Adrenal gland (tissue), 12 donors: ENCODE data around the gene GBP1. TPM values are rescaled to one million over a fixed set of nuclear protein-coding genes. Genes with fewer than 3 reads are reported as not detected.

ENCODE experiments used
- DNase-seq, 7 donors: peaks; one replicate each; pipeline ENCODE4 v3.0.0-alpha.2; 2019 to 2020
- H3K27ac ChIP-seq, 5 donors: fragments of 200-600 bp; sonication (generic) in 4 of 5; 1 replicate in 3 of 5; 2 replicates in 2 of 5; pipeline versions ENCODE4 v1.5.1 to v1.8.0; 2016 to 2020; ENCODE audit warnings: mild to moderate bottlenecking in 1 of 5
- H3K27me3 ChIP-seq: fragments of 200-600 bp; 2 replicates; pipeline ENCODE4 v1.8.0; 2021
- H3K36me3 ChIP-seq, 2 donors: fragments of 200-600 bp; replicated peaks in 1 of 2; 1 replicate in 1 of 2; 2 replicates in 1 of 2; pipeline versions ENCODE4 v1.5.1 to v1.8.0; 2018 to 2022
- H3K4me1 ChIP-seq, 2 donors: fragments of 200-600 bp; replicated peaks in 1 of 2; 1 replicate in 1 of 2; 2 replicates in 1 of 2; pipeline versions ENCODE4 v1.5.1 to v1.8.0; 2018 to 2021
- H3K4me3 ChIP-seq, 4 donors: fragments of 200-600 bp; sonication (generic) in 3 of 4; one replicate each; pipeline ENCODE4 v1.5.1; 2016 to 2018
- H3K9me3 ChIP-seq, 3 donors: fragments of 200-600 bp; sonication (generic) in 1 of 3; replicated peaks in 1 of 3; 1 replicate in 2 of 3; 2 replicates in 1 of 3; pipeline versions ENCODE4 v1.5.1 to v1.8.0; 2016 to 2021
- POLR2A ChIP-seq, 2 donors: fragments of 450-650 bp; IDR thresholded peaks; one replicate each; pipeline ENCODE4 v1.6.1; 2017; ENCODE audit warnings: antibody characterized with exemption in 2 of 2, mild to moderate bottlenecking in 2 of 2, moderate library complexity in 1 of 2
- WGBS, 4 donors: extraction: QIAGEN DNeasy Blood & Tissue Kit in 2 of 4; methylation state at CpG; one replicate each; pipeline versions ENCODE4 v1.1.5 to v1.1.7; 2013 to 2017; 5-methylcytosine and 5-hydroxymethylcytosine counted together
- intact Hi-C, 2 donors: fragments of 100-400 bp; cut with DNase I; formaldehyde crosslinking; loops; one replicate each; pipeline versions ENCODE4 v1.14.1 to v1.15.0; 2022 to 2023
- polyA plus RNA-seq, 3 donors: library from polyadenylated mRNA; stranded (reverse); fragments of 200-250 nt in 2 of 3; fragments of 350-450 nt in 1 of 3; fragmentation: Illumina TruSeq in 1 of 3; extraction: RNeasy Lipid Tissue Mini Kit (QIAGEN cat#74804) in 1 of 3; gene quantifications; one replicate each; pipeline ENCODE4 v1.2.3, GENCODE V29; 2013 to 2014
- total RNA-seq, 9 donors: library from RNA; depleted of rRNA in 4 of 9; stranded (reverse); fragments of >200 nt in 4 of 9; fragments of 120-200 nt in 1 of 9; fragmentation: NEBNext Ultra II Directional in 1 of 9; extraction: Animal tissue kit (Norgen Biotek cat#: 25700) in 1 of 9; gene quantifications; one replicate each; pipeline versions ENCODE4 v1.1.0 to v1.2.4, GENCODE V29; 2013 to 2023
- TF ChIP-seq, protein P1 (sequence below), 6 experiments: fragments of 450-650 bp in 4 of 6; fragments of 200-600 bp in 2 of 6; sonication (generic) in 1 of 6; IDR thresholded peaks; 1 replicate in 5 of 6; 2 replicates in 1 of 6; pipeline versions ENCODE4 v1.5.1 to v1.8.0; 2016 to 2021; ENCODE audit warnings: antibody characterized with exemption in 6 of 6, mild to moderate bottlenecking in 2 of 6, moderate library complexity in 1 of 6
- donor health status: healthy with polysubstance abuse.
- donor health status: Bipolar disorder and iron deficiency.
- donor health status: DM: yes; HTN: yes; CAD: no.
- donor health status: DM: no; HTN: no; CAD: no.
- donor health status: DM: no; HTN: no; CAD: no.
- donor health status: DM: yes; HTN: yes; CAD: no.

The GBP1 gene
- total and polyA plus RNA-seq, 12 donors: 6.1 to 107 (median 16.6) TPM

DNA sequence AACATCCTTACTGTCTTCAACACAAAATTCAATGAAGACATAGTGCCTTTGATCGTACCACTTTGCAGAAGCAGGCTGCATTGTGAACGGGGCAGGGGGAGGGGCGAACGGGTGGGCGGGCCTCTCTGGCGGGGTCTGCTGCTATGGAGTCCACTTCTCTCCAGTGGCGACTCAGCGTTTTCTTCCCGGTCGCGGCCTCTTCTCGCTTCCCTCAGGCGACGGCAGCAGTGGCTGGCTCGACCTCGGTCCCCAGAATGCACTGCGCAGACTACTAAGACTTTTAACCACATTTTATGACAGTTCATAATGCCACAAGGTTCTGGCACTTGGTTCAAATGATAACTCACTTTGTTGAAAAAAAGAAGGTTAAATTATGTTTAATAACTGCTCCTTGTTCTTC is 39.7 kb upstream of the GBP1 start:
- Histone ChIP-seq H3K9me3 (no peaks in the 10 kb centered on the region), H3K36me3 (peaks cover 0 to 38% of the 10 kb centered on the region in 2 donors), H3K4me3 (no peak overlapping the region), H3K4me1 (no peaks in the 10 kb centered on the region), H3K27me3 (no peaks in the 10 kb centered on the region), H3K27ac (no peak overlapping the region)
- DNase-seq: no peak
- 93 to 98% (median 96%) methylated on average over 14 to 17 of the region's 17 CpGs for WGBS, 4 donors
- TF ChIP-seq, protein P1, sequence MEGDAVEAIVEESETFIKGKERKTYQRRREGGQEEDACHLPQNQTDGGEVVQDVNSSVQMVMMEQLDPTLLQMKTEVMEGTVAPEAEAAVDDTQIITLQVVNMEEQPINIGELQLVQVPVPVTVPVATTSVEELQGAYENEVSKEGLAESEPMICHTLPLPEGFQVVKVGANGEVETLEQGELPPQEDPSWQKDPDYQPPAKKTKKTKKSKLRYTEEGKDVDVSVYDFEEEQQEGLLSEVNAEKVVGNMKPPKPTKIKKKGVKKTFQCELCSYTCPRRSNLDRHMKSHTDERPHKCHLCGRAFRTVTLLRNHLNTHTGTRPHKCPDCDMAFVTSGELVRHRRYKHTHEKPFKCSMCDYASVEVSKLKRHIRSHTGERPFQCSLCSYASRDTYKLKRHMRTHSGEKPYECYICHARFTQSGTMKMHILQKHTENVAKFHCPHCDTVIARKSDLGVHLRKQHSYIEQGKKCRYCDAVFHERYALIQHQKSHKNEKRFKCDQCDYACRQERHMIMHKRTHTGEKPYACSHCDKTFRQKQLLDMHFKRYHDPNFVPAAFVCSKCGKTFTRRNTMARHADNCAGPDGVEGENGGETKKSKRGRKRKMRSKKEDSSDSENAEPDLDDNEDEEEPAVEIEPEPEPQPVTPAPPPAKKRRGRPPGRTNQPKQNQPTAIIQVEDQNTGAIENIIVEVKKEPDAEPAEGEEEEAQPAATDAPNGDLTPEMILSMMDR (IDR thresholded peaks at IDR 0.05): no peak
- intact Hi-C loops: no loop called here

DNA sequence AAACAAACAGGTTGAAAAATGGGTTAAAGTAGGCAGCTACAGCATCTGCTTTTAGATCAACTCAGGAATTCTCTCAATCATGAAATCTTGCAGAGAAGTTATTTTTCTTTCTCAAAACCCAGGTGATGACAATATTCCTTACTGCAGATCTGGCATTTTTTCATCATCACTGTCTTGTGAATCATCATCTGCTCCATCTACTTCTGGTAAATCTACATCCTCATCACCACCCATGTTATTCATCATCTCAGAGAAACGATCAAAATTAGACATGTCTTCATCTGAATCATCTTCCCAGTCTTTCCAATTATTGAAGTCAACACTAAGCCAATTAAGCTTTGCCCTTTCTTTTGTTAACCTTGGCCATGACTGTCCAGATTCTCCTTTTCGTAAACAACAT is 39.1 kb upstream of the GBP1 start:
- Histone ChIP-seq H3K27ac (no peak overlapping the region), H3K4me3 (no peak overlapping the region), H3K9me3 (no peaks in the 10 kb centered on the region), H3K36me3 (peaks cover 0 to 33% of the 10 kb centered on the region in 2 donors), H3K4me1 (no peaks in the 10 kb centered on the region), H3K27me3 (no peaks in the 10 kb centered on the region)
- 73 to 84% (median 79%) methylated on average over 2 of the region's 2 CpGs for WGBS, 4 donors
- intact Hi-C loops: no loop called here
- no peak for DNase-seq
- TF ChIP-seq, protein P1 (IDR thresholded peaks at IDR 0.05): no peak
- no peak for TF ChIP-seq POLR2A (IDR thresholded peaks at IDR 0.05)

DNA sequence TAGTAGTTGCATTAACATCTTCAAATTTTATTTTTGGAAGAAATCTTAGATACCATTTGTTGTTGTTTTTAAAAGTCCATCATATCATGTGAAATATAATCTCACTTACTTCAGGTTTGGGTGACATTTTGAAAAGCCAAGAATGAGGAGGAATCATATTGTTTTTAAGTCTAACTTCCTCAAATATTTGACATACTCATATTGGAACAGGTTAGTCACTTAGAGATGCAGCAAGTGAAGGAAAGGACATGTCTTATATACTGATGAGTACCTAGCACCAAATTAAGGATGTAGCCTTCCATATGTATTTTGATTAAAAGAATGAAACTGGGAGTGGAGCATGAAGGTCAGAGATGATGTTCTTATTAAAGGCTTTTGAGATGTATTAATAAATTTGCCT is 37.0 kb upstream of the GBP1 start:
- intact Hi-C loops: no loop called here
- no peak overlapping the region for H3K4me3 ChIP-seq
- no peaks in the 10 kb centered on the region for H3K27me3 ChIP-seq
- peaks cover 0 to 11% of the 10 kb centered on the region in 2 donors for H3K36me3 ChIP-seq
- no peak overlapping the region for H3K27ac ChIP-seq
- no peak for DNase-seq
- TF ChIP-seq, protein P1 (IDR thresholded peaks at IDR 0.05): no peak
- no peak for TF ChIP-seq POLR2A (IDR thresholded peaks at IDR 0.05)
- no peaks in the 10 kb centered on the region for H3K9me3 ChIP-seq
- H3K4me1 ChIP-seq: no peaks in the 10 kb centered on the region

DNA sequence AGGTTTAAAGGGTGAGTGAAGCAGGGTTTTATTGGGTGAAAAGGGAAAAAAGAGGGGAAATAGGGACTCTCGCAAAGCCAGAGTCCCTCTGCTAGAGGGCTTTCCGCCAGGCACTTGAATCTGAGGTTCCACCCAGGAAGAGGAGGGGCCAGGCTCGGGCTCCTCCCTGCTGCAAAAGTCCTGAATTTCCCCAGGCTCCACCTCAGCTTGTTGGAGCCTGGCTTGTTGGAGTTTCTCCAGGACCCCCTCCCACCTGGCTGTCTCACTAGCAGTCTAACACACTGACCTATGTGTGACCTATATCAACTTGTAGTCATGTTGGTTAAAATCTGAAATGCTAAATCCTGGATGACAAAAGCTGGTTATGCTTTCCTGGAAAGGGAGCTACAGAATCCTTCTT is 35.4 kb upstream of the GBP1 start:
- 81 to 94% (median 91%) methylated on average over 3 of the region's 3 CpGs for WGBS, 4 donors
- H3K27me3 ChIP-seq: no peaks in the 10 kb centered on the region
- no peak for DNase-seq
- no peak overlapping the region for H3K27ac ChIP-seq
- peaks cover 0 to 5% of the 10 kb centered on the region in 2 donors for H3K36me3 ChIP-seq
- no peaks in the 10 kb centered on the region for H3K9me3 ChIP-seq
- TF ChIP-seq, protein P1 (IDR thresholded peaks at IDR 0.05): no peak
- TF ChIP-seq POLR2A (IDR thresholded peaks at IDR 0.05): no peak
- no peak overlapping the region for H3K4me3 ChIP-seq
- intact Hi-C loops: no loop called here
- no peaks in the 10 kb centered on the region for H3K4me1 ChIP-seq
